HL-60 (cell line): Measurements from ENCODE around the gene METRN.
"Not testable (repeated sequence)": the region's sequence is repeated elsewhere in the genome, so short reads cannot be mapped to it uniquely, and the experiment has no call there.

Experiments used
- GABPA ChIP-seq: IDR thresholded peaks from 2 replicates; pipeline ENCODE4 v1.6.1; 2012; ENCODE audit warnings: low read depth
- POLR2AphosphoS5 ChIP-seq: IDR thresholded peaks from 2 replicates; pipeline ENCODE4 v1.6.1; 2012; ENCODE audit warnings: low read depth
- REST ChIP-seq: IDR thresholded peaks from 2 replicates; pipeline ENCODE4 v1.6.1; 2012; ENCODE audit warnings: low read depth; ENCODE audit not compliant: insufficient replicate concordance
- SPI1 ChIP-seq: IDR thresholded peaks from 2 replicates; pipeline ENCODE4 v1.6.1; 2012; ENCODE audit warnings: low read depth, mild to moderate bottlenecking, borderline replicate concordance
- TF ChIP-seq, protein P1 (sequence below): IDR thresholded peaks from one replicate; pipeline ENCODE4 v1.5.1; 2011; ENCODE audit warnings: low read length, control low read depth, inconsistent platforms; ENCODE audit not compliant: insufficient read depth

- TF ChIP-seq, protein P1, sequence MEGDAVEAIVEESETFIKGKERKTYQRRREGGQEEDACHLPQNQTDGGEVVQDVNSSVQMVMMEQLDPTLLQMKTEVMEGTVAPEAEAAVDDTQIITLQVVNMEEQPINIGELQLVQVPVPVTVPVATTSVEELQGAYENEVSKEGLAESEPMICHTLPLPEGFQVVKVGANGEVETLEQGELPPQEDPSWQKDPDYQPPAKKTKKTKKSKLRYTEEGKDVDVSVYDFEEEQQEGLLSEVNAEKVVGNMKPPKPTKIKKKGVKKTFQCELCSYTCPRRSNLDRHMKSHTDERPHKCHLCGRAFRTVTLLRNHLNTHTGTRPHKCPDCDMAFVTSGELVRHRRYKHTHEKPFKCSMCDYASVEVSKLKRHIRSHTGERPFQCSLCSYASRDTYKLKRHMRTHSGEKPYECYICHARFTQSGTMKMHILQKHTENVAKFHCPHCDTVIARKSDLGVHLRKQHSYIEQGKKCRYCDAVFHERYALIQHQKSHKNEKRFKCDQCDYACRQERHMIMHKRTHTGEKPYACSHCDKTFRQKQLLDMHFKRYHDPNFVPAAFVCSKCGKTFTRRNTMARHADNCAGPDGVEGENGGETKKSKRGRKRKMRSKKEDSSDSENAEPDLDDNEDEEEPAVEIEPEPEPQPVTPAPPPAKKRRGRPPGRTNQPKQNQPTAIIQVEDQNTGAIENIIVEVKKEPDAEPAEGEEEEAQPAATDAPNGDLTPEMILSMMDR: not testable (repeated sequence)
- not testable (repeated sequence) for TF ChIP-seq POLR2AphosphoS5, GABPA, REST, SPI1
Observed at GRCh38 chr16:712740-713250, 2.1 kb upstream of the METRN start.
